Lower lobe of right lung (tissue), 2 donors: ENCODE data around the gene PDE6D. TPM values are rescaled to one million over a fixed set of nuclear protein-coding genes. Genes with fewer than 3 reads are reported as not detected.

ENCODE experiments used
- ATAC-seq, 2 donors: fragments of 200-7000 bp; cut with Tn5 transposase; one replicate each; pipeline ENCODE4 v1.9.1; 2020 to 2022; ENCODE audit warnings: mild to moderate bottlenecking in 2 of 2, moderate library complexity in 2 of 2
- DNase-seq: peaks from one replicate; pipeline ENCODE4 v3.0.0-alpha.2; 2020
- H3K27ac ChIP-seq: fragments of 200-600 bp; one replicate; pipeline ENCODE4 v1.8.0; 2022
- H3K27me3 ChIP-seq: fragments of 200-600 bp; one replicate; pipeline ENCODE4 v1.8.0; 2022; ENCODE audit warnings: low read depth
- H3K36me3 ChIP-seq: fragments of 200-600 bp; one replicate; pipeline ENCODE4 v1.8.0; 2022; ENCODE audit warnings: mild to moderate bottlenecking
- H3K4me1 ChIP-seq: fragments of 200-600 bp; one replicate; pipeline ENCODE4 v1.8.0; 2022
- H3K4me3 ChIP-seq: fragments of 200-600 bp; one replicate; pipeline ENCODE4 v1.8.0; 2022; ENCODE audit warnings: mild to moderate bottlenecking
- H3K9me3 ChIP-seq: fragments of 200-600 bp; one replicate; pipeline ENCODE4 v1.8.0; 2022
- CTCF ChIP-seq: fragments of 200-600 bp; IDR thresholded peaks from one replicate; pipeline ENCODE4 v1.8.0; 2022; ENCODE audit warnings: antibody characterized with exemption, mild to moderate bottlenecking
- intact Hi-C: fragments of 100-400 bp; cut with DNase I; formaldehyde crosslinking; loops from one replicate; pipeline ENCODE4 v1.11.0; 2022
- total RNA-seq: library from RNA; stranded (reverse); fragmentation: NEBNext Ultra II Directional; extraction: Animal tissue kit (Norgen Biotek cat#: 25700); gene quantifications from one replicate; pipeline ENCODE4 v1.2.1, GENCODE V29; 2021
- donor health status: DM: no; HTN: yes; CAD: no; lungs with severe emphysema.

PDE6D gene
- total RNA-seq, 1 donor from 2014 or later, result 18.5 TPM

GRCh38 chr2:231691251-231691772, 89.8 kb downstream of the PDE6D start:
- Histone ChIP-seq H3K9me3 (no peaks in the 10 kb centered on the region), H3K27me3 (no peaks in the 10 kb centered on the region)
- DNase-seq, result no peak

GRCh38 chr2:231689124-231689893, 91.8 kb downstream of the PDE6D start:
- Histone ChIP-seq H3K4me1 (no peaks in the 10 kb centered on the region), H3K9me3 (no peaks in the 10 kb centered on the region), H3K27ac (no peak overlapping the region), H3K4me3 (no peak overlapping the region), H3K27me3 (no peaks in the 10 kb centered on the region), H3K36me3 (no peaks in the 10 kb centered on the region)
- no peak for TF ChIP-seq CTCF
- ATAC-seq (no peak), DNase-seq (no peak)
- intact Hi-C loops, result no loop called here

More at GRCh38 chr2:231691251-231691772, 89.8 kb downstream of the PDE6D start:
- no peak overlapping the region for H3K27ac ChIP-seq
- intact Hi-C loops, result no loop called here
- ATAC-seq, result no peak
- no peak for TF ChIP-seq CTCF
- H3K4me3 ChIP-seq, result no peak overlapping the region
- H3K4me1 ChIP-seq, result no peaks in the 10 kb centered on the region
- H3K36me3 ChIP-seq, result no peaks in the 10 kb centered on the region

DNA sequence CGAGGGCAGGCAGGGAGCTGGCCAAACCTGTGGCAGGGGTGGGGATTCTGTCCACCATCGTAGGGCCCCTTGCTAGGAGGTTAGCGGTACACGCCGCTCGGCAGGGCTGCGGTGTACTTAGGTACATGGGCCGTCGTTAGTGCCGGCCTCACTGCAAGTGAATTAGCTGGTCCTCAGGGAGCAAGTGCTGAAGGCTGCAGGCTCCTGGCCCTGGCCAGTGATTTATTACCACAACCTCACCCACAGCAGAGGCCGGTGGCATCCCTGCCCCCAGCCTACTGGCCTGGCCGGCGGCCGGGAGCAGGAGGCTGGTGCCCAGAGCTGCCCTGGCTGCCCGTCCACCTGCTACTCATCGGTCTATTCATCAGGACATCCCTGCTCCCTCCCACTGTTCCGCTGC, 92.4 kb downstream of the PDE6D start:
- no peaks in the 10 kb centered on the region for H3K9me3 ChIP-seq
- no peak for ATAC-seq
- no peaks in the 10 kb centered on the region for H3K36me3 ChIP-seq
- H3K27ac ChIP-seq, result no peak overlapping the region
- no peaks in the 10 kb centered on the region for H3K27me3 ChIP-seq
- no peak for DNase-seq
- no peak overlapping the region for H3K4me3 ChIP-seq
- H3K4me1 ChIP-seq, result no peaks in the 10 kb centered on the region
- TF ChIP-seq CTCF, result no peak
- intact Hi-C loops, result no loop called here

DNA sequence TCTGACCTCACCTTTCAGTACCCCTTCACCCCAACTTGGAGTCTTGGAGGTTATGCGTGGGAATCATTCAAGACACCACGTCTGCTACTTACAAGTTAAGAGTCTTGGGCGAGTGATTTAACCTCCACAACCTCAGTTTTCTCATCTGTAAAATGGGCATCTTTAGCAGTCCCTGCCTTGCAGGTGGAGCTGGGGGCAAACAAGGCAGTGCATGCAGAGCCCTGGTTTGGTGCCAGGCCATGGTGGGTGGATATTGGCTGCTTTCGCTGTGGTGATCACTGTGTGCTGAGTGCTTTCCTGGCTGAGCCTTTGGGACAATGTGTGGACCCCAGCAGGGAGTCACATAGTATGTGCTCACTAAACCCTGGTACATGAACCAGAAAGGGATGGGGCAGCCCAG, 93.1 kb downstream of the PDE6D start:
- no peak for TF ChIP-seq CTCF
- Histone ChIP-seq H3K9me3 (no peaks in the 10 kb centered on the region), H3K4me3 (no peak overlapping the region), H3K4me1 (no peaks in the 10 kb centered on the region), H3K27ac (no peak overlapping the region), H3K36me3 (no peaks in the 10 kb centered on the region), H3K27me3 (no peaks in the 10 kb centered on the region)
- no peak for DNase-seq
- no peak for ATAC-seq
- intact Hi-C loops, result no loop called here

- intact Hi-C loops, result no loop called here
- ATAC-seq (peak; percentile 87 to 90), DNase-seq (peak; percentile 82)
- Histone ChIP-seq H3K4me3 (no peak overlapping the region), H3K36me3 (no peaks in the 10 kb centered on the region), H3K27me3 (no peaks in the 10 kb centered on the region), H3K9me3 (no peaks in the 10 kb centered on the region), H3K4me1 (no peaks in the 10 kb centered on the region), H3K27ac (no peak overlapping the region)
- peak; percentile 73 for TF ChIP-seq CTCF
Measured at GRCh38 chr2:231687133-231687852, 93.8 kb downstream of the PDE6D start.
